CD4-positive, alpha-beta T cell treated with Interferon alpha-2 for 1 hour (primary cell): ENCODE results near the gene MICAL2.
A peak's percentile ranks its signal among the peaks of the same experiment; 100 is the strongest.

Experiments
- DNase-seq, 2 donors: peaks; one replicate each; pipeline ENCODE4 v3.0.0-alpha.2; 2020 to 2022

MICAL2 gene

GRCh38 chr11:12276831-12277475, 166.6 kb downstream of the MICAL2 start:
- no peak for DNase-seq

DNA sequence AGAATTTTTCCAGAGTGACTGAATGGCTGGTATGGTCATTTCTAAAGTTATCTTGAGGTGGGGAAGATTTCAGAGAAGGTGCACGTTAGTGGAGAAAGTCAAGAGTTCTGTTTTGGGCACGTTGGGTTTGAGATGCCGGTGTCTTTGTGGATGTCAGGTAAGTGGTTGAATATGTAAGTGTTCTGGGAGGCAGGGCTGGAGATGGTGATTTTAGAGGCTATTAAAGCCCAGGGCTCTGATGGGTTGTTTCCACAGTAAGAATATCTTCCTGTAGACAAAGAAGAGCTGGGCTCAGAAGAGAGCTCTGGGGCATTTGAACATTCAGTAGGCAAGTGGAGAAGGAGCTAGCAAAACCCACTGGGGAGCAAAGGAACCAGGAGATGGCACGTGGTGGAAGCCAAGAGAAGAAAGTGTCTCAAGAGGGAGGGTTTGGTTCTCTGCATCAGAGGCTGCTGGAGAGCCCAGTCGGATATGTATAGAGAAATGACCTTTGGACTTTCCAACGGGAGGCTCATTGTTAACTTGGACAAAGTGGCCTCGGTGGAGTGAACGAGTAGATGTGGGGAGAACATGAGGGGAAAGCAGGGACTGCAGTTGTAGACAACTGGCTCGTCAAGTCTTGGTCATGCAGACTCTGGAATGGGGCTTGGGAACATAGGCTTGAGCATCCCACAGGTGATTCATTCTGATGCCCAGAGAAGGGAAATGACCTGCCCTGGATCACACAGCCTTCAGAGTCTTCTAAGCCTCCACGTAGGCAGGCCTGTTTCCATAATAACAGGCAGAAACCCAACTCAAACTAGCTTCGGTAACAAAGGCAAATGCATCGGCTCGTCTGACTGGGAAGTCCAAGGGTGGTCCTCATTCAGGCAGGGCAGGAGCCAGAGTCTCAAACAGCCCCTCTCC, 168.6 kb downstream of the MICAL2 start:
- DNase-seq = no peak

- no peak for DNase-seq
These were observed 169.3 kb downstream of the MICAL2 start for GRCh38 chr11:12279672-12280108.

DNA sequence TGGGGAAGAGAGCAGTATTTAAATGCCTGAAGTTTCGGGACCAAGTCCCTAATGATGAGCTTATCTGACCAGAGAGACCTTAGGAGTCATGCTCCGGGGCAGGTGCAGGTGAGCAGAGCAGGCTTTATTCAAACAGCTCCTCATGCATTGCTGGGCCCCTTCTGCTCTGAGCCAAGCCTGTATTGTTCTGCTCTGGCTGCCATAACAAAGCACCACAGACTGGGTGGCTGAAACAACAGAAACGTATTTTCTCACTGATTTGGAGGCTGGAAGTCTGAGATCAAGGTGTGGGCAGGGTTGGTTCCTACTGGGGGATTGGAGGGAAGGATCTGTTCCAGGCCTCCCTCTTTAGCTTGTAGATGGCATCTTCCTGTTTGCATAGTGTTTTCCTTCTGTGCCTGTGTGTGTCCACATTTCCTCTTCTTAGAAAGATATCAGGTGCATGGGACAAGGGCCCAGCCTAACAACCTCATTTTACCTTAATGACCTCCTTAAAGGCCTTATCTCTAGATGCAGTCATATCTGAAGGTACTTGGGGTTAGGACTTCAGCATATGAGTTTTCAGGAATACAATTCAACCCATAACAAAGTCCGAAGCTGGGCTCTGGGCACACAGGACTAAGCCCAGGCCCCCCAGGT, 169.9 kb downstream of the MICAL2 start:
- DNase-seq = no peak

DNA sequence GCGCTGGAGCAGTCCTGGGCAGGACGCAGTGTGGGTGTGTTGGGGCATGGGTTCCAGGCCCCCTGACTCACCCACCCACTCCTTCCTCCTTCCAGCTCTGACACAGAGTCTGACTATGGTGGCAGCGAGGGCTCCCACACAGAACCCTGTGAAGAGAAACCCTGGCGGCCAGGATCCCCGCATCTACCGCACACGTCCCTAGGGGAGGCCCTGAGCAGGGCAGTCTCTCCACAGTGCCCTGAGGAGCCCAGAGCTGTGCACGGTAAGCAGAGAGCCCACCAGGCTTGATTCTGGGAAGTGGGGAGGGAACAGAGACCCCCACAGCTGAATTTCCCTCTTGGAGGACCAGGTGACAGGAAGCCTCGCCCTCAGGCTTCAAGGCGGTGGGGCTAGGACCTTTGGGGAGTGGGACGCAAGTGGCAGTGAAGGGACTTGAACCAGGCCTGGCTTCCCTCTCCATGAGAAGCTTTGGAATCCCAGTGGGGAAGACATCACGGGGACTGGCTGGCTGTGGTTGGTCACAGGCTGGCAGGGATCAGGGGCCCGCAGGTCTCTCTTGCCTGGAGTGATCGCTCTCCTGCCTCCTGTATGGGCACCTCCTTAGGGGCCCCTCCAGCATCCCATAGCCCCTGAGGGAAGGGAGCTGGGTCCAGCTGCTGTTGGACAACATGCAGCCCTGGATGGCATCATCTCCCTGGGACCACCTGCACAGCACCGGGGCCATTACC, 170.6 kb downstream of the MICAL2 start:
- DNase-seq = no peak

- DNase-seq = peak; percentile 70 to 78
These were observed 171.4 kb downstream of the MICAL2 start for GRCh38 chr11:12281571-12282478.

GRCh38 chr11:12282676-12283075, 172.3 kb downstream of the MICAL2 start:
- no peak for DNase-seq

DNA sequence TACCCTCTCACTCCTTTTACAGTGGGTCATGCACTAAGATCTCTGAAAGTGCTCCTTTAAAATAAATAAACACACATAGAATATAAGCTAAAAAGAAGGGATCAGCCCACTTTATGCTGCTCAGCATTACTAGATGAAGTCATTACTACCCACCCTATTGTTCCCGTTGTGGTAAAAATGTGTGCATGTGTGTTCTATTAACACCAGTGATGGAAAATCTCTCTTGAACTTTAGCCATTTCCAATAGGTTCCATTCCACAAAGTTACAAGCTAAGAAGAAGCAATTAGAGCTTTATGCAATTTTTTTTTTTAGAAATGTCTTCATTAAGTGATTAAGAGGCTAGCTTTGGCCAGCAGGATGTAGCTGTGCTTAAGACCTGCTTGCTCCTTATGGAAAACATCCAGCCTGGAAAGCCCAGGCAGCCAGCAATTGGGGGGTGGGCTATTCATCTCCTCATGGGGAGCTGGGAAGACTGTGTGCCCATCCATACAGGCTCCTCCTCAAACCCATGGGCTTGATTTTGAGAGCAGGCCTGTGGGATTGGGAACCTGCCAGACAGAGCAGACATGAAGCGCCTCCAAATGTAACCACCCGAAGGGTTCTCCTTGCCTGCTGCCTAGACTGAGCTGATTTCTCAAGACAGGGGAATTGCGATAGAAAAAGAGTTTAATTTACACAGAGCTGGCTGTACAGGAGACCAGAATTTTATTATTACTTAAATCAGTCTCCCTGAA, 174.1 kb downstream of the MICAL2 start:
- DNase-seq = no peak

- DNase-seq = no peak
These were observed 174.7 kb downstream of the MICAL2 start for GRCh38 chr11:12285106-12285505.

GRCh38 chr11:12285811-12286222, 175.4 kb downstream of the MICAL2 start:
- DNase-seq = no peak

GRCh38 chr11:12286606-12287005, 176.2 kb downstream of the MICAL2 start:
- no peak for DNase-seq

GRCh38 chr11:12287009-12287373, 176.6 kb downstream of the MICAL2 start:
- DNase-seq = no peak

GRCh38 chr11:12287374-12288211, 177.2 kb downstream of the MICAL2 start:
- DNase-seq = no peak

- DNase-seq = peak; percentile 11 to 42
These were observed 178.0 kb downstream of the MICAL2 start for GRCh38 chr11:12288212-12288930.

GRCh38 chr11:12288931-12289666, 178.7 kb downstream of the MICAL2 start:
- DNase-seq = no peak

DNA sequence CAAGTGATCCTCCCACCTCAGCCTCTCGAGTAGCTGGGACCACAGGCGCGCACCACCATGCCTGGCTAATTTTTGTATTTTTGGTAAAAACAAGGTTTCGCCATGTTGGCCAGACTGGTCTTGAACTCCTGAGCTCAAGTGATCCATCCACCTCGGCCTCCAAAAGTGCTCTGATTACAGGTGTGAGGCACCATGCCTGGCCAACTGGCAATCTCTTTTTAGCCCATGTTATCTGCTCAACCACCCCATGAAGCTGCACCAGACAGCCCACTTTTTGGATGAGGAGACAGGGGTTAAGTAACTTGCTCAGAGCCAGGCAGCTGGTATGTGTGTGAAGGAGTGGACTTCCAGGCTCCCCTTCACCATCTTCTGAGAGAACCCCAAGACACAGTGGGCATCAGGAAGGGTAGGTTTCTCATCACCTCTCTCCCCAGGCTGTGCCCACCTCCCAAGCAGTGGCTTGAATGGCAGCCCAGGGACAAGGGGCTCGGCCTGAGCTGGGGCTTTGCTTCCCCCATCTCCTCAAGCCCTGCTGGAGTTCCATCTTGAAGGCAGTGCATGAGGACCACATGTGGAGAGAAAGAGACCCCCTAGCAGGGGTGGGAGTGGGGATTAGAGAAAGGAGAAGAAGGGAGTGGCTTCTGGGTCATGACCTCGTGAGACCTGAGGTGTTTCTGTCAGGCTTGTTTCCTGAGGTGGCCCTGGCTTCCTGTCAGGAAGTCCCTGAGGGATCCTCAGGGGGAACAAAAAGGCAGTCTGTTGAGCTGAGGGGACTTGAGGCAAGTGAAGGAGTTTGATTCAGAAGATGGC, 179.5 kb downstream of the MICAL2 start:
- no peak for DNase-seq

GRCh38 chr11:12290477-12290922, 180.1 kb downstream of the MICAL2 start:
- DNase-seq = no peak

DNA sequence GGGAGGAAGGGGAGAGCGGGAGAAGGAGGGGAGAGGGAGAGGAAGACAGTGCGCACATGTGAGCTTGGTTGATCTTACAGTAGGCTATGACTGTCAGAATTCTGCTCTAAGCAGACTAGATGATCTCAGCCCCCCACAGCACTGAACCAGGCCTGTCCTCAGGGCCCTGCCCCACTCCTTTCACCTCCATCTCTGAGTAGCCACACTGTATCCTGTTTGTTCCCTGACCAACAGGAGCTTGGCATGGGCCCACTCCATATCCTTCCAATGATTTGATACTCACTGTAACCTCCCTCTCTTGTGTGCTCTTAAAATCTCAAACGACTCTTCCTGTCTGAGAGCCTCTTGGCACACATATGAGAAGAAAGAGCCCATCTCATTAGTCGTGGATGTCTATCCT, 180.9 kb downstream of the MICAL2 start:
- no peak for DNase-seq
